PC-9 (cell line): ENCODE results near the gene RAB10. TPM values are rescaled to one million over a fixed set of nuclear protein-coding genes. Genes with fewer than 3 reads are reported as not detected.
"Not testable (repeated sequence)": the region's sequence is repeated elsewhere in the genome, so short reads cannot be mapped to it uniquely, and the experiment has no call there.

Experiments
- BruUV-seq: library from RNA; stranded (reverse); fragments of 400-500 nt; replicated peaks from 2 replicates; lab custom pipeline; 2021; lab: Mats Ljungman, UMichigan
- CTCF ChIA-PET: fragments of 300-600 bp; sonication (Branson Sonifier 250); formaldehyde crosslinking; loops from one replicate; lab custom pipeline; 2022; ENCODE audit warnings: antibody characterized with exemption; lab: Charles Lee
- POLR2A ChIA-PET: fragments of 300-600 bp; sonication (Branson Sonifier 250); formaldehyde crosslinking; loops from one replicate; lab custom pipeline; 2022; ENCODE audit warnings: antibody characterized with exemption; ENCODE audit not compliant: unreplicated experiment; lab: Charles Lee
- DNase-seq, 2 experiments: peaks; one replicate each; pipeline versions ENCODE4 v3.0.0 to v3.0.0-alpha.2; 2015 to 2022; ENCODE audit warnings: mixed read lengths in 1 of 2
- H2AFZ ChIP-seq: fragments of 200-600 bp; sonication (generic); 2 replicates; pipeline ENCODE4 v1.8.1; 2017; ENCODE audit warnings: antibody characterized with exemption
- H3F3A ChIP-seq: fragments of 200-600 bp; sonication (generic); 2 replicates; pipeline ENCODE4 v1.8.1; 2017; ENCODE audit warnings: antibody characterized with exemption, mild to moderate bottlenecking, low read depth; ENCODE audit not compliant: insufficient read depth
- H3K27ac ChIP-seq: fragments of 200-600 bp; sonication (generic); 2 replicates; pipeline ENCODE4 v1.6.1; 2016; ENCODE audit warnings: mixed run types
- H3K27me3 ChIP-seq: fragments of 200-600 bp; sonication (generic); 2 replicates; pipeline ENCODE4 v1.6.1; 2016; ENCODE audit warnings: low read depth, mixed run types; ENCODE audit not compliant: insufficient read depth
- H3K36me3 ChIP-seq: fragments of 200-600 bp; sonication (generic); 2 replicates; pipeline ENCODE4 v1.6.1; 2016; ENCODE audit warnings: low read depth, mixed run types
- H3K4me1 ChIP-seq: fragments of 200-600 bp; sonication (generic); replicated peaks from 2 replicates; pipeline ENCODE4 v1.6.1; 2016; ENCODE audit warnings: mixed run types; ENCODE audit not compliant: insufficient read depth
- H3K4me2 ChIP-seq: fragments of 200-600 bp; sonication (generic); 2 replicates; pipeline ENCODE4 v1.6.1; 2017; ENCODE audit warnings: mixed run types
- H3K4me3 ChIP-seq: fragments of 200-600 bp; sonication (generic); 2 replicates; pipeline ENCODE4 v1.6.1; 2016; ENCODE audit warnings: mixed run types
- H3K79me2 ChIP-seq: fragments of 200-600 bp; sonication (generic); 2 replicates; pipeline ENCODE4 v1.6.1; 2017; ENCODE audit warnings: low read depth, mixed run types
- H3K9me2 ChIP-seq: fragments of 200-600 bp; sonication (generic); 2 replicates; pipeline ENCODE4 v1.8.1; 2017; ENCODE audit warnings: mild to moderate bottlenecking; ENCODE audit not compliant: insufficient read depth
- H3K9me3 ChIP-seq: fragments of 200-600 bp; sonication (generic); 2 replicates; pipeline ENCODE4 v1.8.1; 2016; ENCODE audit warnings: low read depth; ENCODE audit not compliant: insufficient read depth
- H4K20me1 ChIP-seq: fragments of 200-600 bp; sonication (generic); 2 replicates; pipeline ENCODE4 v1.8.1; 2017; ENCODE audit not compliant: insufficient read depth
- EZH2 ChIP-seq: fragments of 200-600 bp; sonication (generic); IDR thresholded peaks from 2 replicates; pipeline ENCODE4 v1.8.0; 2017; ENCODE audit warnings: antibody characterized with exemption, low read depth
- intact Hi-C: fragments of 100-400 bp; cut with micrococcal nuclease; formaldehyde crosslinking; loops from one replicate; pipeline ENCODE4 v1.10.0; 2022; ENCODE audit not compliant: unreplicated experiment
- total RNA-seq: library from RNA; stranded (reverse); gene quantifications from 2 replicates; pipeline ENCODE4 v1.2.3, GENCODE V29; 2021
- TF ChIP-seq, protein P1 (sequence below): fragments of 200-600 bp; sonication (generic); conservative IDR thresholded peaks from 2 replicates; pipeline ENCODE4 v1.6.1; 2017; ENCODE audit warnings: mixed run types, antibody characterized with exemption, mild to moderate bottlenecking, moderate library complexity

The RAB10 gene
- total RNA-seq, 1 experiment from 2014 or later = 171 TPM

DNA sequence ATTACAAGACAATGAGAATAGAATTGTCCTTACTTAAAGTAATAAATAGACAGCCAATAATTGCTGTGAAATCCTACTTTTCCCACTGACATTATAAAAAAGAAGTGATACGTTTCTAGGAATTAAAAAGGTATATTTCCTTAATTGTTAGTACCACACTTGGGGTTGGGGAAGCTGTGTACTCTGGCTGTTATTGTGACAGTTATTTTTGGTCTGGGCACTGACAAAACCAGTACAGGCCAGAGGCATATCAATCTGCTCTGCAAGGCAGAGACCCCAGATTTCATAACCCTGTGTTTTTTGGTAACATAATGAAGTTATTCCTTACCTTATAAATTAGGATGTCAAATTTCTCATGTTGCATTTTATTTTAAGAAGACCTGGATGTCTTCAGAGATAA lies 66.5 kb downstream of the RAB10 start:
- Histone ChIP-seq H3K36me3 (peaks cover 36% of the 10 kb centered on the region; the same call in 1 of the 2 replicates), H4K20me1 (peaks cover 62% of the 10 kb centered on the region)
- no TSS peak for BruUV-seq

DNA sequence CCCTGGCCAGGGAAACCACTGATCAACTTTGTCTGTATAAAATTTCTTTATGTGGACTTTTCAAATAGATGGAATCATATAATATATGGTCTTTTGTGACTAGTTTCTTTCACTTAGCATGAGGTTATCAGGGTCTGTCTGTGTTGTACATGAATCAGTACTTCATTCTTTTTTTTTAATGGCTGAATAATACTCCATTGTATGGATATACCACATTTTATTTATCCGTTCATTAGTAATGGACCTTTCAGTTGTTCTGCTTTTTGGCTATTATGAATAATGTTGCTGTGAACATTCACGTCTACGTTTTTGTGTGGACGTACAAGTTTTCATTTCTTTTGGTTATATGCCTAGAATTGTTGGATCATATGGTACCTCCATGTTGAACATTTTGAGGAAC lies 69.9 kb downstream of the RAB10 start:
- Histone ChIP-seq H3K27ac (no peak overlapping the region), H3K79me2 (peaks cover 90% of the 10 kb centered on the region), H3K4me2 (no peak overlapping the region), H3K9me3 (no peaks in the 10 kb centered on the region), H2AFZ (no peak overlapping the region), H3K27me3 (no peaks in the 10 kb centered on the region), H3K4me1 (peaks cover 8% of the 10 kb centered on the region; the same call in 1 of the 2 replicates), H3K4me3 (no peak overlapping the region), H3K9me2 (no peaks in the 10 kb centered on the region), H3K36me3 (peaks cover 29% of the 10 kb centered on the region; the same call in 1 of the 2 replicates), H3F3A (peaks cover 25% of the 10 kb centered on the region), H4K20me1 (peaks cover 58% of the 10 kb centered on the region)
- BruUV-seq = no TSS peak
- CTCF ChIA-PET = no interaction called here
- intact Hi-C loops = no loop called here
- no peak for DNase-seq
- no peak for TF ChIP-seq EZH2
- TF ChIP-seq, protein P1, sequence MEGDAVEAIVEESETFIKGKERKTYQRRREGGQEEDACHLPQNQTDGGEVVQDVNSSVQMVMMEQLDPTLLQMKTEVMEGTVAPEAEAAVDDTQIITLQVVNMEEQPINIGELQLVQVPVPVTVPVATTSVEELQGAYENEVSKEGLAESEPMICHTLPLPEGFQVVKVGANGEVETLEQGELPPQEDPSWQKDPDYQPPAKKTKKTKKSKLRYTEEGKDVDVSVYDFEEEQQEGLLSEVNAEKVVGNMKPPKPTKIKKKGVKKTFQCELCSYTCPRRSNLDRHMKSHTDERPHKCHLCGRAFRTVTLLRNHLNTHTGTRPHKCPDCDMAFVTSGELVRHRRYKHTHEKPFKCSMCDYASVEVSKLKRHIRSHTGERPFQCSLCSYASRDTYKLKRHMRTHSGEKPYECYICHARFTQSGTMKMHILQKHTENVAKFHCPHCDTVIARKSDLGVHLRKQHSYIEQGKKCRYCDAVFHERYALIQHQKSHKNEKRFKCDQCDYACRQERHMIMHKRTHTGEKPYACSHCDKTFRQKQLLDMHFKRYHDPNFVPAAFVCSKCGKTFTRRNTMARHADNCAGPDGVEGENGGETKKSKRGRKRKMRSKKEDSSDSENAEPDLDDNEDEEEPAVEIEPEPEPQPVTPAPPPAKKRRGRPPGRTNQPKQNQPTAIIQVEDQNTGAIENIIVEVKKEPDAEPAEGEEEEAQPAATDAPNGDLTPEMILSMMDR = no peak
- POLR2A ChIA-PET = no interaction called here

More for the DNA sequence above, 66.5 kb downstream of the RAB10 start:
- H3K4me3 ChIP-seq = no peak overlapping the region
- no peaks in the 10 kb centered on the region for H3K9me3 ChIP-seq
- ChIA-PET POLR2A (no interaction called here), CTCF (no interaction called here)
- H3F3A ChIP-seq = peaks cover 34% of the 10 kb centered on the region
- no peaks in the 10 kb centered on the region for H3K9me2 ChIP-seq
- TF ChIP-seq, protein P1 = no peak
- TF ChIP-seq EZH2 = no peak
- peaks cover 92% of the 10 kb centered on the region for H3K79me2 ChIP-seq
- DNase-seq = no peak
- H3K4me1 ChIP-seq = 0 out of 2 replicates have a peak, but pooled peaks cover 9% of the 10 kb centered on the region
- no peak overlapping the region for H3K4me2 ChIP-seq
- no peak overlapping the region for H2AFZ ChIP-seq
- no peak overlapping the region for H3K27ac ChIP-seq
- H3K27me3 ChIP-seq = no peaks in the 10 kb centered on the region
- intact Hi-C loops = no loop called here

GRCh38 chr2:26108701-26109100 lies 74.8 kb downstream of the RAB10 start:
- H2AFZ ChIP-seq, H3K4me3 ChIP-seq, H3K27ac ChIP-seq, POLR2A ChIA-PET, CTCF ChIA-PET, H3K9me2 ChIP-seq, intact Hi-C loops, H3K4me2 ChIP-seq, H3K27me3 ChIP-seq, H3K9me3 ChIP-seq, BruUV-seq, DNase-seq, H3K4me1 ChIP-seq: not testable (repeated sequence)
- Histone ChIP-seq H4K20me1 (peaks cover 51% of the 10 kb centered on the region), H3F3A (peaks cover 39% of the 10 kb centered on the region), H3K36me3 (peaks cover 31% of the 10 kb centered on the region), H3K79me2 (peaks cover 78% of the 10 kb centered on the region)

GRCh38 chr2:26112201-26112600 lies 78.3 kb downstream of the RAB10 start:
- Histone ChIP-seq H3K4me1 (peaks cover 8% of the 10 kb centered on the region; the same call in 1 of the 2 replicates), H3K27me3 (no peaks in the 10 kb centered on the region), H3F3A (peaks cover 46% of the 10 kb centered on the region), H3K79me2 (peaks cover 61% of the 10 kb centered on the region), H3K4me2 (no peak overlapping the region), H4K20me1 (peaks cover 32% of the 10 kb centered on the region), H2AFZ (no peak overlapping the region), H3K9me2 (no peaks in the 10 kb centered on the region), H3K27ac (no peak overlapping the region), H3K4me3 (no peak overlapping the region), H3K9me3 (no peaks in the 10 kb centered on the region), H3K36me3 (peaks cover 32% of the 10 kb centered on the region)
- intact Hi-C loops = no loop called here
- DNase-seq = no peak
- ChIA-PET POLR2A (no interaction called here), CTCF (no interaction called here)
- no peak for TF ChIP-seq EZH2
- TF ChIP-seq, protein P1 = no peak
- BruUV-seq = no TSS peak
